ENCODE results near the gene SPEM2. TPM values are rescaled to one million over a fixed set of nuclear protein-coding genes. Genes with fewer than 3 reads are reported as not detected.

Gene SPEM2
- total RNA-seq, 1 experiment from 2014 or later, result not detected

DNA sequence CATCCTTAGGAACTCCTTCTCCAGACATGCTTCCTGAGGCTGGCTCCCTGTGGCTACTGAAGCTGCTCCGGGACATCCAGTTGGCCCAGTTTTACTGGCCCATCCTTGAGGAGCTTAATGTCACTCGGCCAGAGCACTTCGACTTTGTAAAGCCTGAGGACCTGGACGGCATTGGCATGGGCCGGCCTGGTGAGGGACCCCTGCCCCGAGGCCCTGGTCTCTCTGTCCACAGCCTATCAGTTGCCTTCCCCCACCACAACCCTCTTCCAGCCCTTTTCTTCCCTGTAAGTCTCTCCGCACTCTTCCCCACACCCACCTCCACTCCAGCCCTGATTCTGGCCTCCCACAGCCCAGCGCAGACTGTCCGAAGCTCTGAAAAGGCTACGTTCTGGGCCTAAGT lies 42.5 kb upstream of the SPEM2 start:
- ChIA-PET RAD21 (ENCODE audit: low non-redundant PET in 1 of 2, low total read pairs in 2 of 2, uncharacterized antibody in 2 of 2, unreplicated experiment in 2 of 2) (no interaction called here), POLR2A (interaction anchor here (1.4 kb wide), 1 partner anchor 52 kb away, joined by 4 read pairs; the partner anchor contains the start of gene TMEM102), CTCF (no interaction called here)
- Histone ChIP-seq H3K36me3 (ENCODE audit: control insufficient read depth in 1 of 2, insufficient read depth in 2 of 2, low read length in 2 of 2) (peaks cover 0 to 9% of the 10 kb centered on the region in 2 experiments; a peak in 2 of 4 replicates), H2AFZ (ENCODE audit: low read depth, low read length, poor library complexity, severe bottlenecking) (no peak overlapping the region), H3K4me3 (replicated peaks in 1 of 2; ENCODE audit: low read depth in 1 of 2, low read length in 2 of 2) (no peak overlapping the region), H3K9me3 (ENCODE audit: control insufficient read depth in 1 of 2, insufficient read depth in 1 of 2, low read depth in 1 of 2, low read length in 2 of 2) (0 out of 4 replicates have a peak, but pooled peaks cover 0 to 7% of the 10 kb centered on the region in 2 experiments), H3K4me1 (ENCODE audit: control insufficient read depth in 1 of 2, insufficient read depth in 2 of 2, low read length in 2 of 2) (peaks cover 8 to 26% of the 10 kb centered on the region in 2 experiments; a peak in 3 of 4 replicates), H4K20me1 (ENCODE audit: insufficient read depth) (no peaks in the 10 kb centered on the region), H3K79me2 (ENCODE audit: insufficient read depth, low read length) (peaks cover 8% of the 10 kb centered on the region; the same call in 1 of the 2 replicates), H3K9me2 (ENCODE audit: insufficient read depth) (no peaks in the 10 kb centered on the region), H3K9ac (ENCODE audit: low read length) (no peak overlapping the region), H3K4me2 (ENCODE audit: low read length) (no peak overlapping the region), H3K27me3 (ENCODE audit: insufficient read depth, low read length) (no peaks in the 10 kb centered on the region), H3K27ac (ENCODE audit: low read depth, low read length) (no peak overlapping the region)
- ATAC-seq (no peak), DNase-seq (ENCODE audit: low read depth, low spot score) (no peak)
- BruUV-seq (replicated peaks), result no TSS peak
- TF ChIP-seq, protein P1, sequence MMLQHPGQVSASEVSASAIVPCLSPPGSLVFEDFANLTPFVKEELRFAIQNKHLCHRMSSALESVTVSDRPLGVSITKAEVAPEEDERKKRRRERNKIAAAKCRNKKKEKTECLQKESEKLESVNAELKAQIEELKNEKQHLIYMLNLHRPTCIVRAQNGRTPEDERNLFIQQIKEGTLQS (IDR thresholded peaks at IDR 0.05), result no peak
- TF ChIP-seq SP1 (IDR thresholded peaks at IDR 0.05; ENCODE audit: low read depth) (no peak), CBX3 (IDR thresholded peaks at IDR 0.05; ENCODE audit: low read depth) (no peak), TCF7L2 (IDR thresholded peaks at IDR 0.05; ENCODE audit: borderline replicate concordance, extremely low read depth, insufficient read depth, insufficient read length) (no peak), RAD21 (IDR thresholded peaks at IDR 0.05; ENCODE audit: low read depth) (no peak), EZH2phosphoT487 (IDR thresholded peaks at IDR 0.05; ENCODE audit: borderline replicate concordance) (no peak), EZH2 (IDR thresholded peaks at IDR 0.05) (no peak), CEBPB (IDR thresholded peaks at IDR 0.05; ENCODE audit: low read depth) (no peak)
- TF ChIP-seq, protein P2, sequence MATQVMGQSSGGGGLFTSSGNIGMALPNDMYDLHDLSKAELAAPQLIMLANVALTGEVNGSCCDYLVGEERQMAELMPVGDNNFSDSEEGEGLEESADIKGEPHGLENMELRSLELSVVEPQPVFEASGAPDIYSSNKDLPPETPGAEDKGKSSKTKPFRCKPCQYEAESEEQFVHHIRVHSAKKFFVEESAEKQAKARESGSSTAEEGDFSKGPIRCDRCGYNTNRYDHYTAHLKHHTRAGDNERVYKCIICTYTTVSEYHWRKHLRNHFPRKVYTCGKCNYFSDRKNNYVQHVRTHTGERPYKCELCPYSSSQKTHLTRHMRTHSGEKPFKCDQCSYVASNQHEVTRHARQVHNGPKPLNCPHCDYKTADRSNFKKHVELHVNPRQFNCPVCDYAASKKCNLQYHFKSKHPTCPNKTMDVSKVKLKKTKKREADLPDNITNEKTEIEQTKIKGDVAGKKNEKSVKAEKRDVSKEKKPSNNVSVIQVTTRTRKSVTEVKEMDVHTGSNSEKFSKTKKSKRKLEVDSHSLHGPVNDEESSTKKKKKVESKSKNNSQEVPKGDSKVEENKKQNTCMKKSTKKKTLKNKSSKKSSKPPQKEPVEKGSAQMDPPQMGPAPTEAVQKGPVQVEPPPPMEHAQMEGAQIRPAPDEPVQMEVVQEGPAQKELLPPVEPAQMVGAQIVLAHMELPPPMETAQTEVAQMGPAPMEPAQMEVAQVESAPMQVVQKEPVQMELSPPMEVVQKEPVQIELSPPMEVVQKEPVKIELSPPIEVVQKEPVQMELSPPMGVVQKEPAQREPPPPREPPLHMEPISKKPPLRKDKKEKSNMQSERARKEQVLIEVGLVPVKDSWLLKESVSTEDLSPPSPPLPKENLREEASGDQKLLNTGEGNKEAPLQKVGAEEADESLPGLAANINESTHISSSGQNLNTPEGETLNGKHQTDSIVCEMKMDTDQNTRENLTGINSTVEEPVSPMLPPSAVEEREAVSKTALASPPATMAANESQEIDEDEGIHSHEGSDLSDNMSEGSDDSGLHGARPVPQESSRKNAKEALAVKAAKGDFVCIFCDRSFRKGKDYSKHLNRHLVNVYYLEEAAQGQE (IDR thresholded peaks at IDR 0.05; ENCODE audit: low read depth), result no peak
- TF ChIP-seq, protein P3, sequence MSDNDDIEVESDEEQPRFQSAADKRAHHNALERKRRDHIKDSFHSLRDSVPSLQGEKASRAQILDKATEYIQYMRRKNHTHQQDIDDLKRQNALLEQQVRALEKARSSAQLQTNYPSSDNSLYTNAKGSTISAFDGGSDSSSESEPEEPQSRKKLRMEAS (IDR thresholded peaks at IDR 0.05), result no peak
- TF ChIP-seq, protein P4, sequence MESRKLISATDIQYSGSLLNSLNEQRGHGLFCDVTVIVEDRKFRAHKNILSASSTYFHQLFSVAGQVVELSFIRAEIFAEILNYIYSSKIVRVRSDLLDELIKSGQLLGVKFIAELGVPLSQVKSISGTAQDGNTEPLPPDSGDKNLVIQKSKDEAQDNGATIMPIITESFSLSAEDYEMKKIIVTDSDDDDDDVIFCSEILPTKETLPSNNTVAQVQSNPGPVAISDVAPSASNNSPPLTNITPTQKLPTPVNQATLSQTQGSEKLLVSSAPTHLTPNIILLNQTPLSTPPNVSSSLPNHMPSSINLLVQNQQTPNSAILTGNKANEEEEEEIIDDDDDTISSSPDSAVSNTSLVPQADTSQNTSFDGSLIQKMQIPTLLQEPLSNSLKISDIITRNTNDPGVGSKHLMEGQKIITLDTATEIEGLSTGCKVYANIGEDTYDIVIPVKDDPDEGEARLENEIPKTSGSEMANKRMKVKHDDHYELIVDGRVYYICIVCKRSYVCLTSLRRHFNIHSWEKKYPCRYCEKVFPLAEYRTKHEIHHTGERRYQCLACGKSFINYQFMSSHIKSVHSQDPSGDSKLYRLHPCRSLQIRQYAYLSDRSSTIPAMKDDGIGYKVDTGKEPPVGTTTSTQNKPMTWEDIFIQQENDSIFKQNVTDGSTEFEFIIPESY (IDR thresholded peaks at IDR 0.05; ENCODE audit: extremely low read depth, insufficient replicate concordance, low read length), result no peak
- intact Hi-C loops (cut with micrococcal nuclease), result no loop called here

Data from HCT116 (cell line).